Cardiac muscle cell (in vitro differentiated cells and primary cell): ENCODE data around the gene BEX2. TPM values are rescaled to one million over a fixed set of nuclear protein-coding genes. Genes with fewer than 3 reads are reported as not detected.

ENCODE experiments used
- DNase-seq, 2 donors: peaks; one replicate each; pipeline versions ENCODE4 v3.0.0 to v3.0.0-alpha.2; 2010 to 2017; ENCODE audit warnings: low read depth in 1 of 2, low spot score in 1 of 2
- H3K27ac ChIP-seq: fragments of 200-600 bp; sonication (generic); 2 replicates; pipeline ENCODE4 v1.5.1; 2016
- H3K27me3 ChIP-seq: fragments of 200-600 bp; sonication (generic); 2 replicates; pipeline ENCODE4 v1.6.0; 2016; ENCODE audit warnings: control low read depth
- H3K36me3 ChIP-seq: fragments of 200-600 bp; sonication (generic); 2 replicates; pipeline ENCODE4 v1.5.1; 2016; ENCODE audit warnings: control low read depth
- H3K4me1 ChIP-seq: fragments of 200-600 bp; sonication (generic); 2 replicates; pipeline ENCODE4 v1.8.1; 2017; ENCODE audit warnings: low read depth, mild to moderate bottlenecking, mixed run types
- H3K4me3 ChIP-seq: fragments of 200-600 bp; sonication (generic); 2 replicates; pipeline ENCODE4 v1.5.1; 2016; ENCODE audit warnings: mild to moderate bottlenecking
- H3K9me3 ChIP-seq: fragments of 200-600 bp; sonication (generic); 2 replicates; pipeline ENCODE4 v1.5.1; 2017; ENCODE audit warnings: low read depth, mild to moderate bottlenecking, control low read depth
- CTCF ChIP-seq: IDR thresholded peaks from 2 replicates; pipeline ENCODE4 v1.5.1; 2012; ENCODE audit warnings: low read depth, mild to moderate bottlenecking, low read length
- polyA plus RNA-seq: library from polyadenylated mRNA; unstranded; fragments of >200 nt; fragmentation: Nextera tagmentation; extraction: Ambion mirVana; gene quantifications from 2 replicates; pipeline ENCODE4 v1.2.1, GENCODE V29; 2016
- total RNA-seq: library from RNA; depleted of rRNA; stranded (reverse); fragments of >200 nt; gene quantifications from 2 replicates; pipeline ENCODE4 v1.2.3, GENCODE V29; 2016

BEX2 gene
- total and polyA plus RNA-seq, 2 experiments from 2014 or later: 142 to 169 TPM

GRCh38 chrX:103279624-103280023 is 31.2 kb downstream of the BEX2 start:
- Histone ChIP-seq H3K27me3 (no peaks in the 10 kb centered on the region), H3K4me3 (no peak overlapping the region), H3K36me3 (no peaks in the 10 kb centered on the region), H3K27ac (no peak overlapping the region), H3K4me1 (no peaks in the 10 kb centered on the region), H3K9me3 (no peaks in the 10 kb centered on the region)
- no peak for TF ChIP-seq CTCF
- DNase-seq: no peak

DNA sequence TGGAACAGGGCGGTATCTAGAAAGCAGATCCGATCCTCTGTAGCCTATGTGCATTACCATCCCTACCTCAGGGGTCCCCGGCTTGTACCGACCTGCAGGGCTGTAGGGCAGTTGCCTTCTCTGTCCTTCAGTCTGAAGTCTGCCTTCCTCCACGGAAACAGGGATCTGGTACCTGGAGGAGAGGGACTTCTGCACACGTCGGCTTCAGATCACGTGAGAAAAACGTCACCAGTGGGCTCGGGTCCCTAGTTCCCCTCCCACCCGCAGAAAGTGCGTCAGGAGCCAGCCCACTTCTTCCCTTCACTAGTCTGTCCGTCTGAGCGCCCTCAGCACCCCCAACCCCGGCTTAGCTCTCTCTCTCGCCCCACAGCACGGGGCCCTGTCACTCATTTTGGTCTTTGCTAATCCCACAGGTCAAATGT is 34.2 kb downstream of the BEX2 start, which contains the start of gene TCEAL5:
TSS of gene TCEAL5 (minus strand) at position 170 of the 422 bp plus-strand sequence. CDS start 2,187 bp downstream, outside the sequence.
- Histone ChIP-seq H3K4me3 (no peak within 1 kb of the TSS), H3K36me3 (no peaks in the 10 kb centered on the region), H3K4me1 (no peaks in the 10 kb centered on the region), H3K27me3 (no peaks in the 10 kb centered on the region), H3K9me3 (no peaks in the 10 kb centered on the region), H3K27ac (no peak within 1 kb of the TSS)
- no peak for TF ChIP-seq CTCF
- DNase-seq: no peak

- DNase-seq: no peak
- Histone ChIP-seq H3K4me1 (no peaks in the 10 kb centered on the region), H3K27ac (no peak overlapping the region), H3K4me3 (no peak overlapping the region), H3K9me3 (no peaks in the 10 kb centered on the region), H3K36me3 (no peaks in the 10 kb centered on the region), H3K27me3 (no peaks in the 10 kb centered on the region)
- TF ChIP-seq CTCF: no peak
Observed at GRCh38 chrX:103275947-103276567, 34.7 kb downstream of the BEX2 start.

GRCh38 chrX:103274284-103274683 is 36.5 kb downstream of the BEX2 start:
- no peaks in the 10 kb centered on the region for H3K4me1 ChIP-seq
- no peaks in the 10 kb centered on the region for H3K27me3 ChIP-seq
- H3K4me3 ChIP-seq: no peak overlapping the region
- DNase-seq: no peak
- no peaks in the 10 kb centered on the region for H3K9me3 ChIP-seq
- no peak for TF ChIP-seq CTCF
- no peaks in the 10 kb centered on the region for H3K36me3 ChIP-seq
- H3K27ac ChIP-seq: no peak overlapping the region

Other genes with a start within 250 kb of the BEX2 start
- gene BEX1, start 246.8 kb downstream of the BEX2 start, total RNA-seq: 102 and 179 TPM in 2 replicates
- 96.5 and 166 TPM in 2 replicates for gene BEX1, start 246.8 kb downstream of the BEX2 start, polyA plus RNA-seq
- gene NXF3, start 217.8 kb downstream of the BEX2 start, total RNA-seq: 0.27 and 0.46 TPM in 2 replicates
- not detected in 2 replicates for gene NXF3, start 217.8 kb downstream of the BEX2 start, polyA plus RNA-seq
- 244 and 245 TPM in 2 replicates for gene BEX4, start 95.9 kb downstream of the BEX2 start, total RNA-seq
- 577 and 588 TPM in 2 replicates for gene BEX4, start 95.9 kb downstream of the BEX2 start, polyA plus RNA-seq
- gene TCEAL8, start 55.8 kb downstream of the BEX2 start, total RNA-seq: 212 and 239 TPM in 2 replicates
- gene TCEAL8, start 55.8 kb downstream of the BEX2 start, polyA plus RNA-seq: 314 and 379 TPM in 2 replicates
- gene TCEAL5, start 34.2 kb downstream of the BEX2 start, total RNA-seq: 0.15 and 0.78 TPM in 2 replicates
- gene TCEAL5, start 34.2 kb downstream of the BEX2 start, polyA plus RNA-seq: 1.3 TPM in 1 of 2 replicates, not detected in the other
- gene TCEAL7, start 19.2 kb upstream of the BEX2 start, total RNA-seq: 3.5 and 7.0 TPM in 2 replicates
- gene TCEAL7, start 19.2 kb upstream of the BEX2 start, polyA plus RNA-seq: 7.9 and 9.0 TPM in 2 replicates
- gene TCEAL9, start 45.5 kb upstream of the BEX2 start, total RNA-seq: 132 and 171 TPM in 2 replicates
- gene TCEAL9, start 45.5 kb upstream of the BEX2 start, polyA plus RNA-seq: 287 and 422 TPM in 2 replicates
- 1,498 and 1,502 TPM in 2 replicates for gene BEX3, start 65.5 kb upstream of the BEX2 start, total RNA-seq
- 2,140 and 2,284 TPM in 2 replicates for gene BEX3, start 65.5 kb upstream of the BEX2 start, polyA plus RNA-seq
- 0.42 and 2.4 TPM in 2 replicates for gene RAB40A, start 208.5 kb upstream of the BEX2 start, total RNA-seq
- 1.9 and 2.9 TPM in 2 replicates for gene RAB40A, start 208.5 kb upstream of the BEX2 start, polyA plus RNA-seq